Measurements from ENCODE around the gene ATF7. TPM values are rescaled to one million over a fixed set of nuclear protein-coding genes. Genes with fewer than 3 reads are reported as not detected.

ATF7 gene
- total and polyA plus RNA-seq, 2 donors (not counting 3 experiments of a cell fraction or from before 2014, with no cell fraction given): 36.0 to 68.5 TPM

DNA sequence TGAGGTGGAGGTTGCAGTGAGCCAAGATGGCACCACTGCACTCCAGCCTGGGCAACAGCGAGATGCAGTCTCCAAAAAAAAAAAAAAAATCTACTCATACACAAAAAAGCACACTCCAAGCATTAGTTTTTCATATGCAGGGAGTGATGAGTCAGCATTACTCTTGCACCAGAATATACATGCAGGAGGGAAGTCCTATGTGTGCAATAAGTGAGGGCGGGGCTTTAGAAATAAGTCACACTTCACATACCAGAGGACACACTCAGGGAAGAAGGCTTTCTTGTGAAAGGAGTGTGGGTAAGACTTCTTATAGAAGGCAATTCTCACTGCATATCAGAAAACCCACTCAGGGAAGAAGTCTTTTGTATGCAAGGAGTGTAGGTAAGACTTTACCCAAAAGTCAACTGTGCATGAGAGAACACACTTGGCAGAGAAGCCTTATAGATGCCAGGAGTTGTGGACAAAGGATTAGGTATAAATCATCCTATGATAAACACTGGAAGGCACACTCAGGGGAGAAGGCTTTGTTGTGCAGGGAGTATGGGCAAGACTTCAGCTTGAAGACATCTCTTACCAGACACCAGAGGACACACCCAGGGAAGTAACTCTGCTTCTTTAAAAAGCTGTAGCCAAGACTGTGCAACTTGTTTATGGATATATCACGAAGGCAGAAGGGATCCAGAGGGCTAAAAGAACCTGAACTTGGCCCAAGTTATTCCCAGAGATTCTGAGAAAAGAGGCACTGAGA is 50.5 kb downstream of the ATF7 start:
- TF ChIP-seq EZH2 (IDR thresholded peaks at IDR 0.05; ENCODE audit: borderline replicate concordance, low read depth, low read length, severe bottlenecking): no peak
- no peak for TF ChIP-seq FOS (IDR thresholded peaks at IDR 0.05; ENCODE audit: borderline replicate concordance, insufficient read depth, low read length)
- TF ChIP-seq MYC (IDR thresholded peaks at IDR 0.05; ENCODE audit: low read depth, low read length): no peak
- TF ChIP-seq POLR2AphosphoS5 (IDR thresholded peaks at IDR 0.05; ENCODE audit: insufficient read depth, low read depth, low read length): no peak
- TF ChIP-seq POLR2A (IDR thresholded peaks at IDR 0.05; ENCODE audit: low read depth, low read length): no peak
- no peak for TF ChIP-seq JUN (IDR thresholded peaks at IDR 0.05; ENCODE audit: borderline replicate concordance, insufficient read depth, insufficient read length, low read depth)
- TF ChIP-seq, protein P1, sequence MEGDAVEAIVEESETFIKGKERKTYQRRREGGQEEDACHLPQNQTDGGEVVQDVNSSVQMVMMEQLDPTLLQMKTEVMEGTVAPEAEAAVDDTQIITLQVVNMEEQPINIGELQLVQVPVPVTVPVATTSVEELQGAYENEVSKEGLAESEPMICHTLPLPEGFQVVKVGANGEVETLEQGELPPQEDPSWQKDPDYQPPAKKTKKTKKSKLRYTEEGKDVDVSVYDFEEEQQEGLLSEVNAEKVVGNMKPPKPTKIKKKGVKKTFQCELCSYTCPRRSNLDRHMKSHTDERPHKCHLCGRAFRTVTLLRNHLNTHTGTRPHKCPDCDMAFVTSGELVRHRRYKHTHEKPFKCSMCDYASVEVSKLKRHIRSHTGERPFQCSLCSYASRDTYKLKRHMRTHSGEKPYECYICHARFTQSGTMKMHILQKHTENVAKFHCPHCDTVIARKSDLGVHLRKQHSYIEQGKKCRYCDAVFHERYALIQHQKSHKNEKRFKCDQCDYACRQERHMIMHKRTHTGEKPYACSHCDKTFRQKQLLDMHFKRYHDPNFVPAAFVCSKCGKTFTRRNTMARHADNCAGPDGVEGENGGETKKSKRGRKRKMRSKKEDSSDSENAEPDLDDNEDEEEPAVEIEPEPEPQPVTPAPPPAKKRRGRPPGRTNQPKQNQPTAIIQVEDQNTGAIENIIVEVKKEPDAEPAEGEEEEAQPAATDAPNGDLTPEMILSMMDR (IDR thresholded peaks at IDR 0.05; ENCODE audit: extremely low read depth in 1 of 2, insufficient read depth in 1 of 2, low read depth in 1 of 2, low read length in 2 of 2): no peak
- TF ChIP-seq GATA2 (IDR thresholded peaks at IDR 0.05; ENCODE audit: insufficient read depth, insufficient read length, low read depth, low read length): no peak
- TF ChIP-seq, protein P2, sequence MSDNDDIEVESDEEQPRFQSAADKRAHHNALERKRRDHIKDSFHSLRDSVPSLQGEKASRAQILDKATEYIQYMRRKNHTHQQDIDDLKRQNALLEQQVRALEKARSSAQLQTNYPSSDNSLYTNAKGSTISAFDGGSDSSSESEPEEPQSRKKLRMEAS (IDR thresholded peaks at IDR 0.05; ENCODE audit: insufficient read depth, insufficient read length): no peak
- Histone ChIP-seq H4K20me1 (replicated peaks; ENCODE audit: control insufficient read depth, extremely low read depth, insufficient read depth, low read length) (no peaks in the 10 kb centered on the region), H3K4me2 (ENCODE audit: insufficient read depth, low read length) (no peak overlapping the region), H3K9ac (replicated peaks; ENCODE audit: extremely low read depth, insufficient read depth, low read length) (no peak overlapping the region), H3K27me3 (ENCODE audit: control insufficient read depth in 2 of 2, insufficient read depth in 2 of 2, low read length in 2 of 2) (no peaks in the 10 kb centered on the region), H3K4me1 (ENCODE audit: control insufficient read depth, extremely low read depth, insufficient read depth, low read length) (no peaks in the 10 kb centered on the region), H3K9me1 (replicated peaks; ENCODE audit: control insufficient read depth, extremely low read depth, insufficient read depth, low read length) (no peaks in the 10 kb centered on the region), H3K27ac (ENCODE audit: insufficient read depth, low read depth, low read length) (no peak overlapping the region), H3K4me3 (replicated peaks in 1 of 3; ENCODE audit: insufficient read depth in 1 of 3, low read depth in 1 of 3, low read length in 3 of 3) (no peak overlapping the region), H3K36me3 (ENCODE audit: control insufficient read depth in 2 of 2, extremely low read depth in 1 of 2, insufficient read depth in 2 of 2, low read length in 2 of 2) (peaks cover 0 to 1% of the 10 kb centered on the region in 2 experiments), H3K79me2 (ENCODE audit: control insufficient read depth, insufficient read depth, low read length) (peaks cover 16% of the 10 kb centered on the region), H2AFZ (ENCODE audit: low read depth, low read length) (no peak overlapping the region), H3K9me3 (replicated peaks; ENCODE audit: control insufficient read depth, insufficient read depth, low read length) (no peaks in the 10 kb centered on the region)
- POLR2A ChIA-PET: no interaction called here
- DNase-seq (ENCODE audit: low read depth, low spot score): no peak
- intact Hi-C loops (cut with micrococcal nuclease) (no loop called here), dilution Hi-C loops (cut with MboI; ENCODE audit: extremely low pct_ligation_motif_present, low sequenced_read_pairs) (no loop called here)
- no peak for FAIRE-seq
- BruUV-seq (replicated peaks): no TSS peak
- CTCF ChIA-PET: interaction anchor here (1.1 to 1.6 kb wide), 3 partner anchors 14 to 32 kb away, joined by 3 to 5 read pairs (median 3); no protein-coding TSS in a partner anchor
